Kidney tubule cell (primary cell): ENCODE data around the gene PNPLA8.
A peak's percentile ranks its signal among the peaks of the same experiment; 100 is the strongest.
"Not testable (repeated sequence)": the region's sequence is repeated elsewhere in the genome, so short reads cannot be mapped to it uniquely, and the experiment has no call there.

Experiments
- DNase-seq: peaks from one replicate; pipeline ENCODE4 v3.0.0-alpha.2; 2018; ENCODE audit warnings: low spot score

PNPLA8 gene

GRCh38 chr7:108468246-108468645 is 57.7 kb downstream of the PNPLA8 start:
- DNase-seq = no peak

- no peak for DNase-seq
Observed at GRCh38 chr7:108467391-108467790, 58.5 kb downstream of the PNPLA8 start.

GRCh38 chr7:108466322-108466721 is 59.6 kb downstream of the PNPLA8 start:
- not testable (repeated sequence) for DNase-seq

GRCh38 chr7:108464743-108465142 is 61.2 kb downstream of the PNPLA8 start:
- DNase-seq = no peak

GRCh38 chr7:108463613-108464012 is 62.3 kb downstream of the PNPLA8 start:
- DNase-seq = no peak

- DNase-seq = peak; percentile 64
Observed at GRCh38 chr7:108461840-108462239, 64.1 kb downstream of the PNPLA8 start.

- DNase-seq = no peak
Observed at GRCh38 chr7:108460964-108461363, 65.0 kb downstream of the PNPLA8 start.

- DNase-seq = peak; percentile 53
Observed at GRCh38 chr7:108459922-108460551, 65.9 kb downstream of the PNPLA8 start.

GRCh38 chr7:108457871-108458270 is 68.1 kb downstream of the PNPLA8 start:
- DNase-seq = no peak

GRCh38 chr7:108456845-108457540 is 68.9 kb downstream of the PNPLA8 start:
- DNase-seq = no peak

GRCh38 chr7:108455998-108456677 is 69.8 kb downstream of the PNPLA8 start, which contains the start of gene NRCAM:
NRCAM (minus strand) TSS chr7:108456436; CDS start chr7:108240064, 216,372 bp downstream.
- DNase-seq = peak; percentile 70

- DNase-seq = no peak
Observed at GRCh38 chr7:108455551-108455997, 70.4 kb downstream of the PNPLA8 start.

- DNase-seq = peak; percentile 29
Observed at GRCh38 chr7:108454674-108455550, 71.0 kb downstream of the PNPLA8 start.

- DNase-seq = no peak
Observed at GRCh38 chr7:108454317-108454673, 71.6 kb downstream of the PNPLA8 start.

GRCh38 chr7:108453320-108453719 is 72.6 kb downstream of the PNPLA8 start:
- no peak for DNase-seq

- peak; percentile 50 for DNase-seq
Observed at GRCh38 chr7:108452707-108453106, 73.2 kb downstream of the PNPLA8 start.

GRCh38 chr7:108451296-108451848 is 74.6 kb downstream of the PNPLA8 start:
- no peak for DNase-seq

- DNase-seq = peak; percentile 23
Observed at GRCh38 chr7:108450160-108450559, 75.8 kb downstream of the PNPLA8 start.

- DNase-seq = no peak
Observed at GRCh38 chr7:108449521-108449920, 76.4 kb downstream of the PNPLA8 start.

- DNase-seq = no peak
Observed at GRCh38 chr7:108448584-108449505, 77.1 kb downstream of the PNPLA8 start.
